ENCODE measurements around the gene PLAAT2. TPM values are rescaled to one million over a fixed set of nuclear protein-coding genes. Genes with fewer than 3 reads are reported as not detected.
A peak's percentile ranks its signal among the peaks of the same experiment; 100 is the strongest.

Gene PLAAT2
- total RNA-seq, 2 donors from 2014 or later = not detected

GRCh38 chr11:63534895-63535461 is 28.2 kb downstream of the PLAAT2 start:
- H3K36me3 Mint-ChIP-seq (ENCODE audit: low read depth) = peaks cover 1% of the 10 kb centered on the region
- no peak overlapping the region for H3K27ac Mint-ChIP-seq
- H3K36me3 ChIP-seq (ENCODE audit: control insufficient read depth, insufficient read depth, low read length) = no peaks in the 10 kb centered on the region
- H3K4me3 ChIP-seq (ENCODE audit: low read length) = no peak overlapping the region
- no peak overlapping the region for H3K4me3 Mint-ChIP-seq
- 95 to 96% methylated on average over 4 to 5 of the region's 5 CpGs for WGBS, 2 experiments (ENCODE audit: insufficient coverage in 1 of 2, insufficient read length in 1 of 2)
- no peak overlapping the region for H3K9ac ChIP-seq (ENCODE audit: extremely low read depth, low read length, poor library complexity, severe bottlenecking)
- H3K4me1 ChIP-seq (ENCODE audit: control insufficient read depth, insufficient read depth, low read length) = peaks cover 6% of the 10 kb centered on the region
- H3K9me3 ChIP-seq (ENCODE audit: control insufficient read depth, low read length) = no peaks in the 10 kb centered on the region
- DNase-seq = no peak
- no peaks in the 10 kb centered on the region for H3K27me3 ChIP-seq (ENCODE audit: control insufficient read depth, insufficient read depth, low read length, poor library complexity, severe bottlenecking)
- H3K9me3 Mint-ChIP-seq = peaks cover 2% of the 10 kb centered on the region
- peaks cover 3% of the 10 kb centered on the region for H3K27me3 Mint-ChIP-seq (ENCODE audit: insufficient read depth)
- H3K4me1 Mint-ChIP-seq = peaks cover 40% of the 10 kb centered on the region
- TF ChIP-seq CTCF (conservative IDR thresholded peaks at IDR 0.05) = no peak
- H3K27ac ChIP-seq (ENCODE audit: low read depth, low read length) = no peak overlapping the region

GRCh38 chr11:63534076-63534475 is 29.1 kb downstream of the PLAAT2 start:
- no peak for TF ChIP-seq CTCF (conservative IDR thresholded peaks at IDR 0.05)
- 87 to 95% methylated on average over 3 of the region's 3 CpGs for WGBS, 2 experiments (ENCODE audit: insufficient coverage in 1 of 2, insufficient read length in 1 of 2)
- H3K27ac Mint-ChIP-seq = no peak overlapping the region

GRCh38 chr11:63532799-63533475 is 30.2 kb downstream of the PLAAT2 start:
- WGBS, 2 experiments (ENCODE audit: insufficient coverage in 1 of 2, insufficient read length in 1 of 2) = 70 to 76% methylated on average over 4 of the region's 4 CpGs
- Histone ChIP-seq H3K36me3 (ENCODE audit: control insufficient read depth, insufficient read depth, low read length) (no peaks in the 10 kb centered on the region), H3K27ac (ENCODE audit: low read depth, low read length) (no peak overlapping the region), H3K4me1 (ENCODE audit: control insufficient read depth, insufficient read depth, low read length) (peaks cover 11% of the 10 kb centered on the region), H3K4me3 (ENCODE audit: low read length) (peak overlapping the region; percentile 12), H3K27me3 (ENCODE audit: control insufficient read depth, insufficient read depth, low read length, poor library complexity, severe bottlenecking) (no peaks in the 10 kb centered on the region), H3K9me3 (ENCODE audit: control insufficient read depth, low read length) (no peaks in the 10 kb centered on the region), H3K9ac (ENCODE audit: extremely low read depth, low read length, poor library complexity, severe bottlenecking) (no peak overlapping the region)
- Mint-ChIP-seq H3K4me1 (peaks cover 56% of the 10 kb centered on the region), H3K27me3 (ENCODE audit: insufficient read depth) (peaks cover 3% of the 10 kb centered on the region), H3K4me3 (no peak overlapping the region), H3K36me3 (ENCODE audit: low read depth) (peaks cover 1% of the 10 kb centered on the region), H3K9me3 (peaks cover 2% of the 10 kb centered on the region), H3K27ac (no peak overlapping the region)
- no peak for DNase-seq
- no peak for TF ChIP-seq CTCF (conservative IDR thresholded peaks at IDR 0.05)

More at GRCh38 chr11:63534076-63534475, 29.1 kb downstream of the PLAAT2 start:
- Mint-ChIP-seq H3K4me1 (peaks cover 49% of the 10 kb centered on the region), H3K36me3 (ENCODE audit: low read depth) (peaks cover 1% of the 10 kb centered on the region), H3K4me3 (no peak overlapping the region), H3K27me3 (ENCODE audit: insufficient read depth) (peaks cover 3% of the 10 kb centered on the region), H3K9me3 (peaks cover 2% of the 10 kb centered on the region)
- Histone ChIP-seq H3K27ac (ENCODE audit: low read depth, low read length) (no peak overlapping the region), H3K36me3 (ENCODE audit: control insufficient read depth, insufficient read depth, low read length) (no peaks in the 10 kb centered on the region), H3K4me1 (ENCODE audit: control insufficient read depth, insufficient read depth, low read length) (peaks cover 8% of the 10 kb centered on the region), H3K9me3 (ENCODE audit: control insufficient read depth, low read length) (no peaks in the 10 kb centered on the region), H3K4me3 (ENCODE audit: low read length) (no peak overlapping the region), H3K27me3 (ENCODE audit: control insufficient read depth, insufficient read depth, low read length, poor library complexity, severe bottlenecking) (no peaks in the 10 kb centered on the region), H3K9ac (ENCODE audit: extremely low read depth, low read length, poor library complexity, severe bottlenecking) (no peak overlapping the region)
- DNase-seq = no peak

All from endodermal cell (in vitro differentiated cells).